ENCODE data around the gene SUN2.

DNA sequence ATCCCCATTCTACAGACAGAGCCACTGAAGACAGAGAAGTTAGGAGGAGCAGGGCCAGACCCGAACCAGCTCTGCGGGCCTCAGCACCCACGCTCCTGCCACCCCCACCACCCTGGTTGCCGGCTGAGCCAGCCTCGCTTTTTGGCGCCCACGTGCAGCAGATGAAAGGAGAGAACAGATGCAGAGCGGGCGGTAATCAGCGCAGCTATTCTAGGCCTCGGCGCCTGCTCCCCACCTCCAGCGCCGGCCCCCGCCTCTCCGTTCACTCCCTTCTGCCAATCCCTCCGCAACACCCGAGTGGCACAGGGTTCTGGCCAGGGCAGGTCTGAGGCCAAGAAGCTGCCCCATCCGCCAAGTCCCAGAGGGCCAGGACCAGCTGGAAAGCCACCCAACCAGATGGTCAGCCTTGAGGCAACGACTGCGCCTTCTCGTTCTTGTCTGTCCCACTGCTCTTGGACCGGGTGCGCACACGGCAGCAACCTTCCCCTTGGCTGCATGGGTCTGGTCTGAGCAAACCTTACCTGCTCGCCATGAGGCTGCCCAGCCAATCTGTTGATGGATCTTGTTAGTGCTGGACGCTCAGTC, 21.4 kb upstream of the SUN2 start:
- no peak for TF ChIP-seq EP300 (IDR thresholded peaks at IDR 0.05)
- TF ChIP-seq POLR2A (IDR thresholded peaks at IDR 0.05; ENCODE audit: low read depth) = no peak
- TF ChIP-seq, protein P1, sequence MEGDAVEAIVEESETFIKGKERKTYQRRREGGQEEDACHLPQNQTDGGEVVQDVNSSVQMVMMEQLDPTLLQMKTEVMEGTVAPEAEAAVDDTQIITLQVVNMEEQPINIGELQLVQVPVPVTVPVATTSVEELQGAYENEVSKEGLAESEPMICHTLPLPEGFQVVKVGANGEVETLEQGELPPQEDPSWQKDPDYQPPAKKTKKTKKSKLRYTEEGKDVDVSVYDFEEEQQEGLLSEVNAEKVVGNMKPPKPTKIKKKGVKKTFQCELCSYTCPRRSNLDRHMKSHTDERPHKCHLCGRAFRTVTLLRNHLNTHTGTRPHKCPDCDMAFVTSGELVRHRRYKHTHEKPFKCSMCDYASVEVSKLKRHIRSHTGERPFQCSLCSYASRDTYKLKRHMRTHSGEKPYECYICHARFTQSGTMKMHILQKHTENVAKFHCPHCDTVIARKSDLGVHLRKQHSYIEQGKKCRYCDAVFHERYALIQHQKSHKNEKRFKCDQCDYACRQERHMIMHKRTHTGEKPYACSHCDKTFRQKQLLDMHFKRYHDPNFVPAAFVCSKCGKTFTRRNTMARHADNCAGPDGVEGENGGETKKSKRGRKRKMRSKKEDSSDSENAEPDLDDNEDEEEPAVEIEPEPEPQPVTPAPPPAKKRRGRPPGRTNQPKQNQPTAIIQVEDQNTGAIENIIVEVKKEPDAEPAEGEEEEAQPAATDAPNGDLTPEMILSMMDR (IDR thresholded peaks at IDR 0.05) = no peak
- no peak for TF ChIP-seq POLR2AphosphoS5 (IDR thresholded peaks at IDR 0.05)
